Activated T-helper 2 cell treated with anti-CD3 and anti-CD28 coated beads, Interferon-gamma antibody, Interleukin-2, Interleukin-4, amounts not matched to agents 10 μg/mL and 5 μg/mL and 100 μg/mL, durations not matched to agents 14 hours and 24 hours and 36 hours (primary cell): ENCODE data around the gene SKA2. TPM values are rescaled to one million over a fixed set of nuclear protein-coding genes. Genes with fewer than 3 reads are reported as not detected.
"Not testable (repeated sequence)": the region's sequence is repeated elsewhere in the genome, so short reads cannot be mapped to it uniquely, and the experiment has no call there.

Source experiments
- DNase-seq: peaks from one replicate; pipeline ENCODE4 v3.0.0; 2021; ENCODE audit warnings: low spot score
- H3K27ac Mint-ChIP-seq: one replicate; pipeline ENCODE4 v1.8.0; 2021; ENCODE audit warnings: mixed read lengths
- H3K27me3 Mint-ChIP-seq: one replicate; pipeline ENCODE4 v1.8.0; 2021; ENCODE audit warnings: low read depth, mixed read lengths
- H3K36me3 Mint-ChIP-seq: one replicate; pipeline ENCODE4 v1.8.0; 2021; ENCODE audit warnings: low read depth, mixed read lengths
- H3K4me1 Mint-ChIP-seq: one replicate; pipeline ENCODE4 v1.8.0; 2021; ENCODE audit warnings: low read depth, mixed read lengths
- H3K4me3 Mint-ChIP-seq: one replicate; pipeline ENCODE4 v1.8.0; 2021; ENCODE audit warnings: low read depth, mild to moderate bottlenecking, moderate library complexity, mixed read lengths
- H3K9me3 Mint-ChIP-seq: one replicate; pipeline ENCODE4 v1.8.0; 2021; ENCODE audit warnings: mixed read lengths
- intact Hi-C: fragments of 100-400 bp; cut with micrococcal nuclease; formaldehyde crosslinking; loops from one replicate; pipeline ENCODE4 v1.15.1; 2023
- total RNA-seq: library from RNA; stranded (reverse); gene quantifications from 2 replicates; pipeline ENCODE4 v1.2.3, GENCODE V29; 2022

SKA2 gene, protein sequence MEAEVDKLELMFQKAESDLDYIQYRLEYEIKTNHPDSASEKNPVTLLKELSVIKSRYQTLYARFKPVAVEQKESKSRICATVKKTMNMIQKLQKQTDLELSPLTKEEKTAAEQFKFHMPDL
- 62.2 and 69.9 TPM in 2 replicates for total RNA-seq

- Mint-ChIP-seq H3K27ac (no peak within 1 kb of the TSS), H3K4me3 (no peak within 1 kb of the TSS), H3K4me1 (peaks cover 51% of the 10 kb centered on the region), H3K27me3 (no peaks in the 10 kb centered on the region), H3K9me3 (no peaks in the 10 kb centered on the region), H3K36me3 (peaks cover 21% of the 10 kb centered on the region)
- peak; percentile 99 for DNase-seq
- intact Hi-C loops = loop anchor here (1.0 to 5.0 kb wide), 4 partner anchors 49 to 522 kb away; partner anchors contain the start of genes DHX40, SMG8 and TRIM37
Measured at GRCh38 chr17:59154721-59155438, at the start of gene SKA2. Gene SKA2 (minus strand): TSS chr17:59155186. CDS start chr17:59155163, 23 bp downstream.

DNA sequence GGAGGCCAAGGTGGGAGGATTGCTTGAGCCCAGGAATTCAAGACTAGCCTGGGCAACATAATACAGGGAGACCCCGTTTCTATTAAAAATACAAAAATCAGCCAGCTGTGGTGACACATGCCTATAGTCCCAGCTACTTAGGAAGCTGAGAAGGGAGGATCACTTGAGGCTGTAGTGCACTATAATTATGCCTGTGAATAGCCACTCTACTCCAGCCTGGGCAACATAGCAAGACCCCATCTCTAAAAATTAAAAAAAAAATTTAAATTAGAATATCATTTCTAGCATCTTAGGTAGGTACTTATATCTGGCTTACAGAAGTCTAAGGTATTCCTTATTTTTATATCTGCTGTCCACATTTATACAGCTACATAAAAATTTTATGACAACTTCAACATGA lies 47.3 kb upstream of the SKA2 start:
- H3K4me1 Mint-ChIP-seq = no peaks in the 10 kb centered on the region
- H3K27me3 Mint-ChIP-seq = no peaks in the 10 kb centered on the region
- no peak overlapping the region for H3K27ac Mint-ChIP-seq
- DNase-seq = no peak
- H3K9me3 Mint-ChIP-seq = no peaks in the 10 kb centered on the region
- no peak overlapping the region for H3K4me3 Mint-ChIP-seq
- intact Hi-C loops = no loop called here
- peaks cover 23% of the 10 kb centered on the region for H3K36me3 Mint-ChIP-seq

DNA sequence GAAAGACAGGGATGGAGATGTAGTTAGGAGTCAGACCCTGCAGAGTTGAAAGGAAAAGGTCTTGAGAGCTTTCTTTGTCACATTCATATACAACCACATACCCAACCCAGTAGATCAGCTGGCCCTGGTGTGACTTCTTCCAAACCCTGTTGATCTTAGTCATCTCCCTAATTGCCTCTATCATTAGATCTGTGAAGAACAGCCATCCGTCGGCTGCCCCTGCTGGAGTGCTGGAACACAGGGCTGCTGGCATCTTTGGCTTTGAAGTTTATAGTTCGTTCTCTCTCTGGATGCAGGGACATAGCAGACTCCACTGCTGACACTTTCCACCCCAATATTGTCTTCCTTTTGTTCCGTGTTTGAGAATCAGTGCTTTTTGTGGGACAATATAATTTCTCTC lies 44.4 kb upstream of the SKA2 start:
- H3K4me1 Mint-ChIP-seq = no peaks in the 10 kb centered on the region
- H3K27me3 Mint-ChIP-seq = no peaks in the 10 kb centered on the region
- no peak overlapping the region for H3K4me3 Mint-ChIP-seq
- no peak for DNase-seq
- H3K27ac Mint-ChIP-seq = no peak overlapping the region
- peaks cover 31% of the 10 kb centered on the region for H3K36me3 Mint-ChIP-seq
- intact Hi-C loops = no loop called here
- H3K9me3 Mint-ChIP-seq = no peaks in the 10 kb centered on the region

DNA sequence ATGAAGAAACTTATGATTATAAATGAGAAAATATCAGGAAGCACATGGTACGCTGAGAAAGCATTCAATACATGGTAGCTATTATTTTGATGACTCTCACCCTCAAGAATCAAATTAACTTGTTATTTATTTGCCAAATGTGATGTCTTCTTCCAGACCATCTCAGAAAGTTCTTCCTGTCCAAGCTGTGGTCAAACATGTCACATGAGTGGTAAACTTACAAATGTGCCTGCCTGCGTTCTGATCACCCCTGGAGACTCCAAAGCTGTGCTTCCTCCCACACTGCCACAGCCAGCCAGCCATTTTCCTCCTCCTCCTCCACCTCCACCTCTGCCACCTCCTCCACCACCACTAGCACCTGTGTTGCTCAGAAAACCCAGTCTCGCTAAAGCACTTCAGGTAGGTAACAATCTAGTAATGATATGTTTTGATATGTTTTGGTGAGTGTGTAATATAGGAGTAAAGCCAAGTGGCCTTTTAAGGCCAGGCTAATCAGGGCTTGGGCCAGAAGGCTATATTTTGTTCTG lies 38.4 kb upstream of the SKA2 start:
- Mint-ChIP-seq H3K36me3 (peaks cover 44% of the 10 kb centered on the region), H3K4me3 (no peak overlapping the region), H3K27ac (no peak overlapping the region), H3K4me1 (no peaks in the 10 kb centered on the region), H3K9me3 (no peaks in the 10 kb centered on the region), H3K27me3 (no peaks in the 10 kb centered on the region)
- DNase-seq = no peak
- intact Hi-C loops = no loop called here

DNA sequence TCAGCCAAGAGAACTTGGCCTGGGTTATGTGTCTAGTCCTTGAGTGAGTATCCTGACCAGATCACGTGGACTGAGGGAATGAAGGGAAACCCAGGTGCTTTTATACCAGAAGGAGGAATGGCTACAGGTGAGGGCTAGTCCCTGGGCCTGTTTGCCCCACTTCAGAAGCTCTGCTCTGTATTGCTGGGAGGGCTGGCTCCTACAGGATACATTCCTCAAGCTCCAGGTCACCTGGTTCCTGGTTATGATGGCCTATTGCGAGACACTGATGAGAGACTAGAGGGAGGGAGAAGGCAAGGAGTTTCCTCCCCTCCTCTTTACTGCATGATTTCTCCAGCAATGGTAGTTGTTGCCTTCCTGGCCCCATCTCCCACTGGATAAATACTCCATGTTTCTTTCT lies 35.8 kb upstream of the SKA2 start:
- Mint-ChIP-seq H3K4me3 (no peak overlapping the region), H3K27me3 (no peaks in the 10 kb centered on the region), H3K36me3 (peaks cover 51% of the 10 kb centered on the region), H3K9me3 (no peaks in the 10 kb centered on the region), H3K27ac (no peak overlapping the region), H3K4me1 (no peaks in the 10 kb centered on the region)
- intact Hi-C loops = no loop called here
- no peak for DNase-seq

DNA sequence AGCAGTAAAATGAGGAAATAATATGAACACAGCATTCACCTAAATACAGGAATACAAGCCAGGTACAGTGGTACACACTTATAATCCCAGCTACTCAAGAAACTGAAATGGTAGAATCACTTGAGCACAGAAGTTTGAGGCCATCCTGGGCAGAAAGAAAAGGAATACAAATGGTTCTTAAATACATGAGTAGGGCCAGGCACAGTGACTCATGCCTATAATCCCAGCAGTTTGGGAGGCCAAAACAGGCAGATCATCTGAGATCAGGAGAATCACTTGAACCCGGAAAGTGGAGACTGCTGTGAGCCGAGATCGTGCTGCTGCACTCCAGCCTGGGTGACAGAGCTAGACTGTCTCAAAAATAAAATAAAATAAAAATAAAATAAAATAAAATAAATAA lies 31.9 kb upstream of the SKA2 start:
- H3K9me3 Mint-ChIP-seq = no peaks in the 10 kb centered on the region
- H3K4me1 Mint-ChIP-seq = no peaks in the 10 kb centered on the region
- H3K4me3 Mint-ChIP-seq = no peak overlapping the region
- H3K27me3 Mint-ChIP-seq = no peaks in the 10 kb centered on the region
- H3K27ac Mint-ChIP-seq = no peak overlapping the region
- H3K36me3 Mint-ChIP-seq = peaks cover 38% of the 10 kb centered on the region
- intact Hi-C loops = no loop called here
- DNase-seq = no peak

- Mint-ChIP-seq H3K9me3 (no peaks in the 10 kb centered on the region), H3K27me3 (no peaks in the 10 kb centered on the region), H3K36me3 (peaks cover 40% of the 10 kb centered on the region), H3K4me3 (no peak overlapping the region), H3K4me1 (no peaks in the 10 kb centered on the region), H3K27ac (no peak overlapping the region)
- intact Hi-C loops = no loop called here
- DNase-seq = no peak
Measured at GRCh38 chr17:59185997-59186396, 31.0 kb upstream of the SKA2 start.

- no peak overlapping the region for H3K4me3 Mint-ChIP-seq
- no peaks in the 10 kb centered on the region for H3K4me1 Mint-ChIP-seq
- intact Hi-C loops = no loop called here
- no peak overlapping the region for H3K27ac Mint-ChIP-seq
- H3K36me3 Mint-ChIP-seq = peaks cover 34% of the 10 kb centered on the region
- DNase-seq = no peak
- H3K27me3 Mint-ChIP-seq = no peaks in the 10 kb centered on the region
- no peaks in the 10 kb centered on the region for H3K9me3 Mint-ChIP-seq
Measured at GRCh38 chr17:59181481-59181880, 26.5 kb upstream of the SKA2 start.

DNA sequence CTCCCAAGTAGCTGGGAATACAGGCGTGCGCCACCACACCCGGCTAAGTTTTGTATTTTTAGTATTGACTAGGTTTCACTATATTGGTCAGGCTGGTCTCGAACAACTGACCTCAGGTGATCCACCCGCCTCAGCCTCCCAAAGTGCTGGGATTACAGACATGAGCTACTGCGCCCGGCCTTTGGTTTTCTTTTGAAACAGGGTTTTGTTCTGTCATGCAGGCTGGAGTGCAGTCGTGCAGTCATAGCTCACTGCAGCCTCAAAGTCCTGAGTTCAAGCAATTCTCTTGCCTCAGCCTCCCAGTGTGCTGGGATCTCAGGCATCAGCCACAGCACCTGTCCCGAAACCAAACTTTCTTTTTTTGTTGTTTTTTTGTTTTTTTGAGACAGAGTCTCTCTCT lies 25.6 kb upstream of the SKA2 start:
- Mint-ChIP-seq H3K36me3 (peaks cover 35% of the 10 kb centered on the region), H3K27ac (no peak overlapping the region), H3K4me1 (no peaks in the 10 kb centered on the region), H3K9me3 (no peaks in the 10 kb centered on the region), H3K4me3 (no peak overlapping the region), H3K27me3 (no peaks in the 10 kb centered on the region)
- no peak for DNase-seq
- intact Hi-C loops = no loop called here

DNA sequence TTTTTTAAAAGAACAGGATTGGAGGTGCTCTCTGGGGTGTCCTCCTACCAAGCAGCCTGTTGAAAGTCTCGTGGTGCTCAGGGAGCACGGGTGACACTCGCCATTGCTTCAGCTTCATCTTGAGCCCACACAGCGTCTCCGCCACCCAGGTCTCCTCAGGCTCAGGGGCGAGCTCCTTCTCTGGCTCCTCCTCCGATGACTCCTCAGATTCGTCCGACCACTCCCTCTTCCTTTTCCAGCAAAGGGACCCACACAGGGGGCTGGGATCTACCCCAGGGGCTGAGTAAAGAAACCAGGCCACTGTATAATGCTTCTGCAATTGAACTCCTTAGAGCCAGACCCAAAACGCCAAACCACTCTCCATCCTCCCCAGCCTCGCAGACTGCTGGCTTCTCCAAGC lies 24.6 kb upstream of the SKA2 start:
- H3K9me3 Mint-ChIP-seq, H3K27ac Mint-ChIP-seq, H3K4me3 Mint-ChIP-seq, DNase-seq, H3K27me3 Mint-ChIP-seq, intact Hi-C loops, H3K4me1 Mint-ChIP-seq: not testable (repeated sequence)
- peaks cover 36% of the 10 kb centered on the region for H3K36me3 Mint-ChIP-seq

GRCh38 chr17:59178266-59178985 lies 23.4 kb upstream of the SKA2 start:
- Mint-ChIP-seq H3K4me3 (no peak overlapping the region), H3K4me1 (no peaks in the 10 kb centered on the region), H3K9me3 (no peaks in the 10 kb centered on the region), H3K27ac (no peak overlapping the region), H3K27me3 (no peaks in the 10 kb centered on the region), H3K36me3 (peaks cover 47% of the 10 kb centered on the region)
- intact Hi-C loops = no loop called here
- DNase-seq = no peak

- H3K9me3 Mint-ChIP-seq = no peaks in the 10 kb centered on the region
- H3K36me3 Mint-ChIP-seq = peaks cover 47% of the 10 kb centered on the region
- H3K4me3 Mint-ChIP-seq = no peak overlapping the region
- no peaks in the 10 kb centered on the region for H3K4me1 Mint-ChIP-seq
- H3K27me3 Mint-ChIP-seq = no peaks in the 10 kb centered on the region
- DNase-seq = no peak
- intact Hi-C loops = no loop called here
- H3K27ac Mint-ChIP-seq = no peak overlapping the region
Measured at GRCh38 chr17:59175076-59175475, 20.1 kb upstream of the SKA2 start.

DNA sequence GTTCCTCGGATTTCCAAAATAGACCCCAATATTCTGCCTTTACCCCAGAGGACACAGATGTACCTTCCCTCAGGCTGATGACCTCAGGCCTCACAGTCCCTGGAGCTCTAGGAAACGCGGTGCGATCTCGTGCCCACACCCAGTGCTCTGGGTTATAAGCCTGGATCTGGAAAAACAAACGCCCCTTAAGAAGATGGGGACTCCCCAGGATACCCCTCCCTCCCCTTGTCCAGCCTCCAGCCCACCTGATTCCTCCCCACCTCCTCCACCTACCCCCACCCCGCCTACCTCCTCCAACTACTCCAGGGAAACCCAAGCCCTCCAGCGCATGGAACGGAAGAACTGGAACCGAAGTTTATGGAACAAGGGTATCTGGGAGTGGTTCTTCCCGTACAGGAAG lies 19.7 kb upstream of the SKA2 start:
- H3K27ac Mint-ChIP-seq = no peak overlapping the region

More for the DNA sequence above, 19.7 kb upstream of the SKA2 start:
- Mint-ChIP-seq H3K9me3 (no peaks in the 10 kb centered on the region), H3K4me1 (no peaks in the 10 kb centered on the region), H3K4me3 (no peak overlapping the region), H3K36me3 (peaks cover 45% of the 10 kb centered on the region), H3K27me3 (no peaks in the 10 kb centered on the region)
- intact Hi-C loops = no loop called here
- DNase-seq = no peak
